Gastrocnemius medialis (tissue), 4 donors: Measurements from ENCODE around the gene TMPRSS4. TPM values are rescaled to one million over a fixed set of nuclear protein-coding genes. Genes with fewer than 3 reads are reported as not detected.

Source experiments
- ATAC-seq, 2 donors: fragments of 150-250 bp; one replicate each; pipeline ENCODE4 v1.9.1; 2016
- DNase-seq, 2 donors: peaks; one replicate each; pipeline ENCODE4 v3.0.0-alpha.2; 2019
- H3K27ac ChIP-seq, 4 donors: fragments of 200-600 bp; sonication (generic); 1 replicate in 1 of 4; 2 replicates in 3 of 4; pipeline ENCODE4 v1.5.1; 2016 to 2018; ENCODE audit warnings: mild to moderate bottlenecking in 2 of 4, moderate library complexity in 1 of 4
- H3K27me3 ChIP-seq, 3 donors: fragments of 200-600 bp; sonication (generic) in 2 of 3; 1 replicate in 1 of 3; 2 replicates in 2 of 3; pipeline versions ENCODE4 v1.5.1 to v1.6.0; 2016 to 2019; ENCODE audit warnings: mild to moderate bottlenecking in 1 of 3, moderate library complexity in 1 of 3
- H3K36me3 ChIP-seq, 2 donors: fragments of 200-600 bp; sonication (generic) in 1 of 2; one replicate each; pipeline ENCODE4 v1.5.1; 2017 to 2018
- H3K4me1 ChIP-seq, 2 donors: fragments of 200-600 bp; sonication (generic) in 1 of 2; one replicate each; pipeline ENCODE4 v1.5.1; 2016 to 2017; ENCODE audit warnings: mild to moderate bottlenecking in 2 of 2
- H3K4me3 ChIP-seq, 4 donors: fragments of 200-600 bp; sonication (generic) in 3 of 4; 1 replicate in 1 of 4; 2 replicates in 3 of 4; pipeline ENCODE4 v1.5.1; 2016 to 2019; ENCODE audit warnings: mild to moderate bottlenecking in 2 of 4
- H3K9me3 ChIP-seq, 3 donors: fragments of 200-600 bp; sonication (generic) in 2 of 3; 1 replicate in 1 of 3; 2 replicates in 2 of 3; pipeline ENCODE4 v1.5.1; 2016 to 2019
- POLR2A ChIP-seq, 2 donors: fragments of 450-650 bp; IDR thresholded peaks; one replicate each; pipeline ENCODE4 v1.6.1; 2017; ENCODE audit warnings: antibody characterized with exemption in 2 of 2, mild to moderate bottlenecking in 2 of 2, moderate library complexity in 2 of 2
- in situ Hi-C, 4 donors: fragments of 200-750 bp; cut with MboI; loops; one replicate each; pipeline versions ENCODE4 v1.15.0 to v1.8.0; 2017; ENCODE audit warnings: low sequenced_read_pairs in 4 of 4
- intact Hi-C: fragments of 100-400 bp; cut with DNase I; formaldehyde crosslinking; loops from one replicate; pipeline ENCODE4 v1.15.1; 2023; ENCODE audit warnings: low total_unique reads
- total RNA-seq, 4 donors: library from RNA; depleted of rRNA; stranded (reverse); fragments of >200 nt; gene quantifications; one replicate each; pipeline versions ENCODE4 v1.1.0 to v1.2.3, GENCODE V29; 2016
- TF ChIP-seq, protein P1 (sequence below), 5 experiments: fragments of 450-650 bp in 3 of 5; fragments of 200-600 bp in 2 of 5; sonication (generic) in 2 of 5; IDR thresholded peaks in 4 of 5; conservative IDR thresholded peaks in 1 of 5; 1 replicate in 4 of 5; 2 replicates in 1 of 5; pipeline ENCODE4 v1.5.1; 2016 to 2019; ENCODE audit warnings: antibody characterized with exemption in 5 of 5, mild to moderate bottlenecking in 3 of 5, moderate library complexity in 3 of 5

The TMPRSS4 gene
- total RNA-seq, 4 donors from 2014 or later = 1.1 TPM; not detected in 3

GRCh38 chr11:118147502-118147901, 70.6 kb downstream of the TMPRSS4 start:
- H3K27ac ChIP-seq = peak overlapping the region in 3 of 4 donors; percentile 70 to 86 (median 70)
- H3K4me3 ChIP-seq = no peak overlapping the region
- H3K4me1 ChIP-seq = peaks cover 24 to 26% of the 10 kb centered on the region in 2 donors
- intact Hi-C loops = loop anchor here (5.0 to 10.0 kb wide), 2 partner anchors 205 to 417 kb away; partner anchors contain the start of gene IFT46
- H3K9me3 ChIP-seq = no peaks in the 10 kb centered on the region
- peaks cover 0 to 6% (median 0%) of the 10 kb centered on the region in 3 donors for H3K27me3 ChIP-seq
- no peaks in the 10 kb centered on the region for H3K36me3 ChIP-seq
- TF ChIP-seq, protein P1, sequence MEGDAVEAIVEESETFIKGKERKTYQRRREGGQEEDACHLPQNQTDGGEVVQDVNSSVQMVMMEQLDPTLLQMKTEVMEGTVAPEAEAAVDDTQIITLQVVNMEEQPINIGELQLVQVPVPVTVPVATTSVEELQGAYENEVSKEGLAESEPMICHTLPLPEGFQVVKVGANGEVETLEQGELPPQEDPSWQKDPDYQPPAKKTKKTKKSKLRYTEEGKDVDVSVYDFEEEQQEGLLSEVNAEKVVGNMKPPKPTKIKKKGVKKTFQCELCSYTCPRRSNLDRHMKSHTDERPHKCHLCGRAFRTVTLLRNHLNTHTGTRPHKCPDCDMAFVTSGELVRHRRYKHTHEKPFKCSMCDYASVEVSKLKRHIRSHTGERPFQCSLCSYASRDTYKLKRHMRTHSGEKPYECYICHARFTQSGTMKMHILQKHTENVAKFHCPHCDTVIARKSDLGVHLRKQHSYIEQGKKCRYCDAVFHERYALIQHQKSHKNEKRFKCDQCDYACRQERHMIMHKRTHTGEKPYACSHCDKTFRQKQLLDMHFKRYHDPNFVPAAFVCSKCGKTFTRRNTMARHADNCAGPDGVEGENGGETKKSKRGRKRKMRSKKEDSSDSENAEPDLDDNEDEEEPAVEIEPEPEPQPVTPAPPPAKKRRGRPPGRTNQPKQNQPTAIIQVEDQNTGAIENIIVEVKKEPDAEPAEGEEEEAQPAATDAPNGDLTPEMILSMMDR (IDR thresholded peaks at IDR 0.05 in 4 of 5, conservative IDR thresholded peaks at IDR 0.05 in 1 of 5) = no peak
- no peak for TF ChIP-seq POLR2A (IDR thresholded peaks at IDR 0.05)
- DNase-seq (no peak), ATAC-seq (no peak)
- in situ Hi-C loops = loop anchor here in 2 of 4 donors (5.0 to 10.0 kb wide), 2 partner anchors 337 to 340 kb away; no protein-coding TSS in a partner anchor

- in situ Hi-C loops = loop anchor here in 2 of 4 donors (5.0 to 10.0 kb wide), 2 partner anchors 337 to 339 kb away; no protein-coding TSS in a partner anchor
- DNase-seq (no peak), ATAC-seq (no peak)
- Histone ChIP-seq H3K4me3 (no peak overlapping the region), H3K36me3 (no peaks in the 10 kb centered on the region), H3K9me3 (no peaks in the 10 kb centered on the region), H3K4me1 (peaks cover 25 to 31% of the 10 kb centered on the region in 2 donors), H3K27ac (peak overlapping the region in 3 of 4 donors; percentile 70 to 86 (median 70)), H3K27me3 (peaks cover 0 to 8% (median 0%) of the 10 kb centered on the region in 3 donors)
- intact Hi-C loops = loop anchor here (5.0 to 10.0 kb wide), 2 partner anchors 204 to 417 kb away; partner anchors contain the start of gene IFT46
- no peak for TF ChIP-seq POLR2A (IDR thresholded peaks at IDR 0.05)
- TF ChIP-seq, protein P1 (IDR thresholded peaks at IDR 0.05 in 4 of 5, conservative IDR thresholded peaks at IDR 0.05 in 1 of 5) = no peak
These were observed 71.4 kb downstream of the TMPRSS4 start for GRCh38 chr11:118148240-118148639.

GRCh38 chr11:118148856-118149255, 72.0 kb downstream of the TMPRSS4 start:
- Histone ChIP-seq H3K27ac (peak overlapping the region in 3 of 4 donors; percentile 70 to 86 (median 70)), H3K4me3 (no peak overlapping the region), H3K4me1 (peaks cover 28 to 36% of the 10 kb centered on the region in 2 donors)

DNA sequence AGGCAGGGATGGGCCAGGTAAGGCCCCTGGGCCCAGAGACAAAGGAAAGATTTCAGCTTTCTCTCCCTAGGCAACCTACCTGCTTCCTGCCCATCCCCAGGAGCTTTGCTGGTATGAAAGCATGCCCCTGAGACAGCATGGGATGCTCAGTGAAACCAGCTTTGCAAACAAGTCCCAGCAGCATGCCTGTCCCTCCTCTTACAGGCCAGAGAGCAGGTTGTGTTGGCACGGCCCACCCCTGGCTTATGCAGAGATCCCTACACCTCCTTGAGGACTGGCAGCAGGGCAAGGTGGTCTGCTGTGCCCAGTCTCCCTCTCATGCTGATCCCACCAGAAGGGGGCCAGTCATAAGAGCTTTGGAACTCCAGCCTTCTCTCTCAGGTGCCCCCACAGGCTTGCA, 72.6 kb downstream of the TMPRSS4 start:
- Histone ChIP-seq H3K4me3 (no peak overlapping the region), H3K4me1 (peaks cover 31 to 36% of the 10 kb centered on the region in 2 donors), H3K27me3 (peaks cover 0 to 8% (median 0%) of the 10 kb centered on the region in 3 donors), H3K36me3 (no peaks in the 10 kb centered on the region), H3K27ac (peak overlapping the region in 3 of 4 donors; percentile 70 to 86 (median 70)), H3K9me3 (no peaks in the 10 kb centered on the region)
- no peak for TF ChIP-seq POLR2A (IDR thresholded peaks at IDR 0.05)
- TF ChIP-seq, protein P1 (IDR thresholded peaks at IDR 0.05 in 4 of 5, conservative IDR thresholded peaks at IDR 0.05 in 1 of 5) = no peak
- in situ Hi-C loops = loop anchor here in 2 of 4 donors (5.0 to 10.0 kb wide), 2 partner anchors 335 to 338 kb away; no protein-coding TSS in a partner anchor
- DNase-seq (no peak), ATAC-seq (no peak)
- intact Hi-C loops = loop anchor here (5.0 to 10.0 kb wide), 2 partner anchors 203 to 415 kb away; partner anchors contain the start of gene IFT46

More at GRCh38 chr11:118148856-118149255, 72.0 kb downstream of the TMPRSS4 start:
- no peak for DNase-seq
- intact Hi-C loops = loop anchor here (5.0 to 10.0 kb wide), 2 partner anchors 203 to 416 kb away; partner anchors contain the start of gene IFT46
- H3K27me3 ChIP-seq = peaks cover 0 to 8% (median 0%) of the 10 kb centered on the region in 3 donors
- no peaks in the 10 kb centered on the region for H3K36me3 ChIP-seq
- in situ Hi-C loops = loop anchor here in 2 of 4 donors (5.0 to 10.0 kb wide), 2 partner anchors 336 to 338 kb away; no protein-coding TSS in a partner anchor
- no peak for ATAC-seq
- H3K9me3 ChIP-seq = no peaks in the 10 kb centered on the region
- TF ChIP-seq, protein P1 (IDR thresholded peaks at IDR 0.05 in 4 of 5, conservative IDR thresholded peaks at IDR 0.05 in 1 of 5) = no peak
- TF ChIP-seq POLR2A (IDR thresholded peaks at IDR 0.05) = no peak
